MCF 10A (cell line): ENCODE data around the gene URAD. TPM values are rescaled to one million over a fixed set of nuclear protein-coding genes. Genes with fewer than 3 reads are reported as not detected.
"Not testable (repeated sequence)": the region's sequence is repeated elsewhere in the genome, so short reads cannot be mapped to it uniquely, and the experiment has no call there.

Experiments
- Bru-seq: library from RNA; stranded (reverse); fragments of 400-500 nt; gene quantifications from one replicate; lab custom pipeline; 2021; lab: Mats Ljungman, UMichigan
- BruChase-seq, 2 experiments: library from RNA; stranded (reverse); fragments of 400-500 nt; gene quantifications; one replicate each; lab custom pipeline; 2021; lab: Mats Ljungman, UMichigan
- BruUV-seq: library from RNA; stranded (reverse); fragments of 400-500 nt; replicated peaks from 2 replicates; lab custom pipeline; 2021; lab: Mats Ljungman, UMichigan
- CTCF ChIA-PET: fragments of 300-600 bp; sonication (Branson Sonifier 250); formaldehyde crosslinking; extraction: SDS; loops from one replicate; lab custom pipeline; 2021; ENCODE audit warnings: antibody characterized with exemption, inconsistent platforms; lab: Yijun Ruan, JAX
- POLR2A ChIA-PET: fragments of 300-600, 350-650 bp; sonication (Branson Sonifier 250); formaldehyde crosslinking; extraction: SDS; loops from one replicate; lab custom pipeline; 2020; ENCODE audit warnings: antibody characterized with exemption, inconsistent platforms; lab: Yijun Ruan, JAX
- DNase-seq: peaks from one replicate; pipeline ENCODE4 v3.0.0-alpha.2; 2018; ENCODE audit not compliant: unreplicated experiment
- H3K27ac Mint-ChIP-seq: one replicate; pipeline ENCODE4 v1.8.0; 2022; ENCODE audit warnings: mild to moderate bottlenecking, low read depth, mixed read lengths; ENCODE audit not compliant: unreplicated experiment
- H3K27me3 Mint-ChIP-seq: one replicate; pipeline ENCODE4 v1.8.0; 2022; ENCODE audit warnings: mixed read lengths; ENCODE audit not compliant: insufficient read depth, unreplicated experiment
- H3K36me3 Mint-ChIP-seq: one replicate; pipeline ENCODE4 v1.8.0; 2022; ENCODE audit warnings: mild to moderate bottlenecking, moderate library complexity, mixed read lengths; ENCODE audit not compliant: insufficient read depth, unreplicated experiment
- H3K4me1 Mint-ChIP-seq: one replicate; pipeline ENCODE4 v1.8.0; 2022; ENCODE audit warnings: mixed read lengths; ENCODE audit not compliant: insufficient read depth, unreplicated experiment
- H3K4me3 Mint-ChIP-seq: one replicate; pipeline ENCODE4 v1.8.0; 2022; ENCODE audit warnings: mild to moderate bottlenecking, moderate library complexity, mixed read lengths; ENCODE audit not compliant: unreplicated experiment
- H3K9me3 Mint-ChIP-seq: one replicate; pipeline ENCODE4 v1.8.0; 2022; ENCODE audit warnings: mixed read lengths; ENCODE audit not compliant: unreplicated experiment
- intact Hi-C: fragments of 100-400 bp; cut with micrococcal nuclease; formaldehyde crosslinking; loops from 2 replicates; pipeline ENCODE4 v1.14.1; 2022
- long read RNA-seq: library from polyadenylated mRNA; stranded (forward); transcript quantifications from one replicate; pipeline ENCODE4 v2.0.0, GENCODE V29; 2022
- total RNA-seq: library from RNA; stranded (reverse); gene quantifications from 2 replicates; pipeline ENCODE4 v1.2.3, GENCODE V29; 2022
- TF ChIP-seq, protein P1 (sequence below): fragments of 200-600 bp; IDR thresholded peaks from one replicate; pipeline ENCODE4 v1.8.0; 2022; ENCODE audit warnings: antibody characterized with exemption, mild to moderate bottlenecking; ENCODE audit not compliant: unreplicated experiment

The URAD gene, protein sequence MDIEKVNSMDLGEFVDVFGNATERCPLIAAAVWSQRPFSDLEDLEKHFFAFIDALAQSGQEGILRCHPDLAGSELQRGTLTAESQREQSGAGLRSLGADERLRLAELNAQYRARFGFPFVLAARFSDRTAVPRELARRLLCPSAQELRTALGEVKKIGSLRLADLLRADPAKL
- total RNA-seq: not detected in 2 replicates
- Bru-seq, nascent RNA: not detected
- BruChase-seq, experiment 1, labeled RNA remaining after a 6-hour chase: not detected
- BruChase-seq, experiment 2, labeled RNA remaining after a 2-hour chase: not detected
- long read RNA-seq: 0 reads

DNA sequence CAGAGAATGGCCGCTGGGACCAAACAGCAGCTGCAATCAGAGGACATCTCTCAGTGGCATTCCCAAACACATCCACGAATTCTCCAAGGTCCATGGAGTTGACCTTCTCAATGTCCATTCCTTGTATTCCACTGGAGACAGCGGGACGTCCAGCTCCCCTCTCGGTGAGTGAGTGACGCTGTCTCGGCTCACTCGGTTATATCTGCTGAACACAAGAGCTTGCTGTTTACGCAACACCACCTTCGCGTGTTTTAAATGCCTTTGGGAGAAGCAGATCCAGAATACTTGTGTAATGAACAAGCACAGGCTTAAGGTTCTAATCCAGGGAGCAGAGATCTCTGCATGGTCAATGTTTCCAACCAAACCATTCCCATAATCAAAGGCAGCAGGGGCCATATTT, at the start of gene URAD:
Gene URAD (minus strand): TSS at position 174 of the 400 bp plus-strand sequence. CDS start 56 bp downstream, at position 118.
- POLR2A ChIA-PET: interaction anchor here (0.6 kb wide), 1 partner anchor 985 kb away, joined by 3 read pairs; no protein-coding TSS in a partner anchor
- no peaks in the 10 kb centered on the region for H3K9me3 Mint-ChIP-seq
- TF ChIP-seq, protein P1, sequence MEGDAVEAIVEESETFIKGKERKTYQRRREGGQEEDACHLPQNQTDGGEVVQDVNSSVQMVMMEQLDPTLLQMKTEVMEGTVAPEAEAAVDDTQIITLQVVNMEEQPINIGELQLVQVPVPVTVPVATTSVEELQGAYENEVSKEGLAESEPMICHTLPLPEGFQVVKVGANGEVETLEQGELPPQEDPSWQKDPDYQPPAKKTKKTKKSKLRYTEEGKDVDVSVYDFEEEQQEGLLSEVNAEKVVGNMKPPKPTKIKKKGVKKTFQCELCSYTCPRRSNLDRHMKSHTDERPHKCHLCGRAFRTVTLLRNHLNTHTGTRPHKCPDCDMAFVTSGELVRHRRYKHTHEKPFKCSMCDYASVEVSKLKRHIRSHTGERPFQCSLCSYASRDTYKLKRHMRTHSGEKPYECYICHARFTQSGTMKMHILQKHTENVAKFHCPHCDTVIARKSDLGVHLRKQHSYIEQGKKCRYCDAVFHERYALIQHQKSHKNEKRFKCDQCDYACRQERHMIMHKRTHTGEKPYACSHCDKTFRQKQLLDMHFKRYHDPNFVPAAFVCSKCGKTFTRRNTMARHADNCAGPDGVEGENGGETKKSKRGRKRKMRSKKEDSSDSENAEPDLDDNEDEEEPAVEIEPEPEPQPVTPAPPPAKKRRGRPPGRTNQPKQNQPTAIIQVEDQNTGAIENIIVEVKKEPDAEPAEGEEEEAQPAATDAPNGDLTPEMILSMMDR: no peak
- H3K27ac Mint-ChIP-seq: no peak within 1 kb of the TSS
- peaks cover 14% of the 10 kb centered on the region for H3K27me3 Mint-ChIP-seq
- H3K4me3 Mint-ChIP-seq: no peak within 1 kb of the TSS
- BruUV-seq: no TSS peak
- H3K36me3 Mint-ChIP-seq: no peaks in the 10 kb centered on the region
- H3K4me1 Mint-ChIP-seq: no peaks in the 10 kb centered on the region
- no peak for DNase-seq
- CTCF ChIA-PET: interaction anchor here (0.5 to 7.6 kb wide), 6 partner anchors 15 to 965 kb away, joined by 3 to 173 read pairs (median 6); no protein-coding TSS in a partner anchor
- intact Hi-C loops: no loop called here

DNA sequence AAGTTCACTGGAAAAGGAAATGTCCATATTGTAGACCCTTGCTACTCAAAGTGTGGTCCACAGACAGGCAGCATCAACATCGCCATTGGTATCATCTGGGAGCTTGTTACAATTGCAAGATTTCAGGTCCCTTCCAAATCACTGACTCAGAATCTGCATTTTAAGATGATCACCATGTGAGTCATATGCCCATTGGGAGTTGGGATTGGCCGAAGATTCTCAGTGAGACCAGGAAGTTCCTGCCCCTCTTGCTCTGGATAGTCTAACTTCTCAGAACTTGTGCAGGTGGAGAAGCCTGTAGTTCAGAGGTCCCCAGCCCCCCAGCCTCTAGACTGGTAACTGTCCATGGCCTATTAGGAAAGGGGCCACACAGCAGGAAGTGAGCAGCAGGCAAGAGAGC, 48.9 kb upstream of the URAD start:
- BruUV-seq: no TSS peak
- peaks cover 7% of the 10 kb centered on the region for H3K4me1 Mint-ChIP-seq
- no peak overlapping the region for H3K27ac Mint-ChIP-seq
- TF ChIP-seq, protein P1: no peak
- POLR2A ChIA-PET: interaction anchor here (0.6 kb wide), 1 partner anchor 678 kb away, joined by 3 read pairs; no protein-coding TSS in a partner anchor
- no peaks in the 10 kb centered on the region for H3K9me3 Mint-ChIP-seq
- DNase-seq: peak; percentile 61
- peaks cover 24% of the 10 kb centered on the region for H3K27me3 Mint-ChIP-seq
- H3K36me3 Mint-ChIP-seq: no peaks in the 10 kb centered on the region
- intact Hi-C loops: no loop called here
- CTCF ChIA-PET: interaction anchor here (0.6 to 1.0 kb wide), 3 partner anchors 207 to 768 kb away, joined by 3 to 4 read pairs (median 3); no protein-coding TSS in a partner anchor
- no peak overlapping the region for H3K4me3 Mint-ChIP-seq

DNA sequence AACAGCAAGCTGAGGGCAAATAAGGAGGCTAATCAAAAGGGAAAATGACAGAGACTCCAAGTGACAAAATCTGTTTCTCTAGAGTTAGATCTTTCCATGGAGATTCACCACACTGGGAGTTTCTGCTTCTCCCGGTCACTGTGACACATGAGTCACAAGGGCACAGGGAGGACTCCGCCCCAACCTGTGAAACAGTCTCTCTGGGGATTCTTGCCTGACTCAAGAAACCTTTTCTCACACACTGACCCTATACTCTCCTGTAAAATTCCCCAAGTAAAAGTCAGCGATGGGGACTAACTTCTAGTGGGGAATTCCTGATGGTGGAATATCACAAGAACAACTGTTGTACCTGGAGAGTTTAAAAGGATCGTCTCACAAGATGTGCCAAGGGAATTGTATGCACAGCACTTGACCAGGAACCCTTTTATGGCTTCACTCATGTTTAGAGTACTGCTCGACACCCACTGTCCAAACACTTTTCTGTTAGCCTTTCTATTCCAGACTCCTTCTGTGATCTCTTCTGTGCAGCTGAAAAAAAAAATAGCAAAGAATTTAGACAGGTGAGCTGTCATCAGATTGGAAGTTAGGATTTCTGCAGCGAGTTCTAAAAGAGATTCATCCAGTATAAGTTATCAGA, 46.8 kb upstream of the URAD start:
- BruUV-seq: no TSS peak
- DNase-seq: peak; percentile 33
- Mint-ChIP-seq H3K27me3 (peaks cover 7% of the 10 kb centered on the region), H3K9me3 (no peaks in the 10 kb centered on the region), H3K4me1 (peaks cover 7% of the 10 kb centered on the region), H3K4me3 (no peak overlapping the region), H3K36me3 (no peaks in the 10 kb centered on the region), H3K27ac (no peak overlapping the region)
- CTCF ChIA-PET: no interaction called here
- intact Hi-C loops: no loop called here
- POLR2A ChIA-PET: no interaction called here
- TF ChIP-seq, protein P1: no peak

DNA sequence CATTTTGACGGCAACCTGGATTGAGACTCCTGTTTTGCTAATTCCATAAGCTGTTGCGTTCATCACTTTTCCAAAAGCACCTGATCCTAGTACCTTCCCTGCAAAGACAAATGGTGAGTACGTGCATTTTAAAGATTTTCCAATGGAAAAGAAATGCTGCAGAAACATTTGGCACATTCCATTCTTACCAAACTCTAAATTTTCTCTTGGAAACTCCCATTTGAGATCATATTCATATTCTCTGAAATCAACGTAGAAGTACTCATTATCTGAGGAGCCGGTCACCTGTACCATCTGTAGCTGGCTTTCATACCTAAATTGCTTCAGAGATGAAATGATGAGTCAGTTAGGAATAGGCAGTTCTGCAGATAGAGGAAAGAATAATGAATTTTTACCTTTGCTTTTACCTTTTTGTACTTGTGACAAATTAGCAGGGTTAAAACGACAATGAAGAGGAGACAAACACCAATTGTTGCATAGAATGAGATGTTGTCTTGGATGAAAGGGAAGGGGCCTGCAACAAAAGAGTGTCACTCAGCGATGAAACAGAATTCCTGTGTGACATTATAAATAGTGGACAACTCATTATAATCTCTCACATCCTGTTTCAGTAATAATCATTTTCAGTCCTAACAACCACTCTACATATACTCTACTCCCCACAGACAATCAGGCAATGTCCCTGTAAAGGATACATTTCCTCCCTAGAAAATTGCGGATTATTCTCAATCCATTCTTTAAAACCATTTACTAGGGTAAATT, 45.6 kb upstream of the URAD start:
- Mint-ChIP-seq H3K4me1 (peaks cover 7% of the 10 kb centered on the region), H3K9me3 (no peaks in the 10 kb centered on the region)

DNA sequence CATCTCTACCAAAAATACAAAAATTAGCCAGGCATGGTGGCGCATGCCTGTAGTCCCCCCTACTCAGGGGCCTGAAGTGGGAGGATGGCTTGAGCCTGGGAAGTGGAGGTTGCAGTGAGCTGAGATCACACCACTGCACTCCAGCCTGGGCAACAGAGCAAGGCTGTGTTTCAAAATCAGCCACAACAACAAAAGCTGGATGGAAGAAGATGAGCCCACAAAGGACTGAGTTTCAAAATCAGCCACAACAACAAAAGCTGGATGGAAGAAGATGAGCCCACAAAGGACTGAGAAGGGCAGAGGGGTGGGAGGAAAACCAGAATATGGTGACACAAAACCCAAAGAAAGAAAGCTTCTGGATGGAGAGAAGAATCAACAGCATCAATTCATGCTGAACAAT, 43.9 kb upstream of the URAD start:
- DNase-seq, intact Hi-C loops, BruUV-seq, H3K4me1 Mint-ChIP-seq, POLR2A ChIA-PET, H3K4me3 Mint-ChIP-seq, H3K9me3 Mint-ChIP-seq, H3K27ac Mint-ChIP-seq, H3K27me3 Mint-ChIP-seq, CTCF ChIA-PET, H3K36me3 Mint-ChIP-seq: not testable (repeated sequence)

More for the DNA sequence above, 45.6 kb upstream of the URAD start:
- H3K27ac Mint-ChIP-seq: no peak overlapping the region
- ChIA-PET CTCF (no interaction called here), POLR2A (no interaction called here)
- H3K4me3 Mint-ChIP-seq: no peak overlapping the region
- intact Hi-C loops: no loop called here
- H3K36me3 Mint-ChIP-seq: no peaks in the 10 kb centered on the region
- H3K27me3 Mint-ChIP-seq: no peaks in the 10 kb centered on the region
- no TSS peak for BruUV-seq
- no peak for DNase-seq
- TF ChIP-seq, protein P1: no peak
